Fibroblast of mammary gland (primary cell): Measurements from ENCODE around the gene TFEB.

Experiments
- DNase-seq: peaks from one replicate; pipeline ENCODE4 v3.0.0-alpha.2; 2010; ENCODE audit warnings: low read depth
- H3K4me3 ChIP-seq: 2 replicates; pipeline ENCODE4 v1.5.1; 2011; ENCODE audit warnings: low read depth, mild to moderate bottlenecking, low read length, moderate library complexity; ENCODE audit not compliant: control insufficient read depth
- TF ChIP-seq, protein P1 (sequence below): conservative IDR thresholded peaks from 2 replicates; pipeline ENCODE4 v1.5.1; 2011; ENCODE audit warnings: low read depth, low read length, inconsistent platforms; ENCODE audit not compliant: control insufficient read depth, insufficient read depth

TFEB gene

DNA sequence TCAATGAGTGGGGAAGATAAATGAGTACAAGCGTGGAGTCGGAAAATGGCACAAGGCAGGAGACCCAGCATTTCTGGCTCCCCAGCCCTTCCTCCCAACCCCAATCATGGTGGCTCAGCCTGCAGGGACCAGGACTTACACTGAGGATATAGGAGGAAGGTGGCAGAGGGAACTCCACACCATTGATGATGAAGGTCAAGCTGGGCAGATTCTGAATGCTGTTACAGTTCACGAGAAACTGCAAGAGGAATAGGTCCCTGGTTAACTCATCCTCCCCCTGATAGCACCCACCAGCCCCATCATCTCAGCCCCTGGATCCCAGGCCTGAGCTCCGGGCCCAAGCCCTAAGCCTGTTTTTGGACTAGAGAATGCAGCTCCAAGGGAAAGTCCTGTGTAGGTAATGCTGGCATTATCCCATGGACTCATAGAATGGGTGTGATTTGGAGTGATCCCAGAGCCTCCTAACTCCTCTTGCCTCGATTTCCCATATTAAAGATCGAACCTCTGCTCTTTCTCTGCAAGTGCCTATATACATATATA lies 2.3 kb upstream of the TFEB start:
- DNase-seq, result no peak
- TF ChIP-seq, protein P1, sequence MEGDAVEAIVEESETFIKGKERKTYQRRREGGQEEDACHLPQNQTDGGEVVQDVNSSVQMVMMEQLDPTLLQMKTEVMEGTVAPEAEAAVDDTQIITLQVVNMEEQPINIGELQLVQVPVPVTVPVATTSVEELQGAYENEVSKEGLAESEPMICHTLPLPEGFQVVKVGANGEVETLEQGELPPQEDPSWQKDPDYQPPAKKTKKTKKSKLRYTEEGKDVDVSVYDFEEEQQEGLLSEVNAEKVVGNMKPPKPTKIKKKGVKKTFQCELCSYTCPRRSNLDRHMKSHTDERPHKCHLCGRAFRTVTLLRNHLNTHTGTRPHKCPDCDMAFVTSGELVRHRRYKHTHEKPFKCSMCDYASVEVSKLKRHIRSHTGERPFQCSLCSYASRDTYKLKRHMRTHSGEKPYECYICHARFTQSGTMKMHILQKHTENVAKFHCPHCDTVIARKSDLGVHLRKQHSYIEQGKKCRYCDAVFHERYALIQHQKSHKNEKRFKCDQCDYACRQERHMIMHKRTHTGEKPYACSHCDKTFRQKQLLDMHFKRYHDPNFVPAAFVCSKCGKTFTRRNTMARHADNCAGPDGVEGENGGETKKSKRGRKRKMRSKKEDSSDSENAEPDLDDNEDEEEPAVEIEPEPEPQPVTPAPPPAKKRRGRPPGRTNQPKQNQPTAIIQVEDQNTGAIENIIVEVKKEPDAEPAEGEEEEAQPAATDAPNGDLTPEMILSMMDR, result no peak

DNA sequence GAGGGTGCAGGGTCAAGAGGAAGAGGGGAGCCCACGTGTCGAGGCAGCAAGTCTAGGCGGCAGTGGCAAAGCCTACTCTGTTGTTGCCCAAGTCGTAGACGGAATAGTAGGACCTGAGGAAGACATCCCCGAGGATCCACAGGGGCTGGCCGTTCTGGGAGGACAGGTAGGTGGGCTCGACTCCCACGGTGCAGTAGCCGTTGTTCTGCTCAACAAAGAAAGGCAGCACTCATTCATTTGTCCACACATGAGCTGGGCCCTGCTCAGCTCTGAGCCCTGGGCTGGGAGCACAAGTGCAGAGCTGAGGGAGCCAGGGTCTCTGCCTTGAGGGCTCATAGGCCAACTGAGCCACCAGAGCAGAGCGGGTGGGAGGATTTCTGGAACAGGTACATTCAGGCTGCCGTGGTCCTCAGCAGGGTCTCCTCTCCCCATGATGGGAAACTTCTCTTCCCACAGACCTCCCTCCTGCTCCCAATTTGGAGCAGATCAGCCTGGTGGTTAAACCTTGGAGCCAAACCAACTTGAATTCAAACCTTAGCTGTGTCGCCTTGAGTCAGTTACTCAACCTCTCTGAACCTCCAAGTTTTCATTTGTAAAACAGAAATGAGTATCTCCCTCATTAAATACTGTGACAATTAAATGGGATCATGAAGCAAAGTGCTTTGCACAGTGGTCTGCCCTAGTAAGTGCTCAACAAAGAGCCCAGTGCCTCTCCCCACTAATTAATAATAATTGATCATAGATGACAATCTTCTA lies 1.6 kb upstream of the TFEB start:
- TF ChIP-seq, protein P1, result no peak
- DNase-seq, result no peak
- no peak overlapping the region for H3K4me3 ChIP-seq

More for the DNA sequence above, 2.3 kb upstream of the TFEB start:
- no peak overlapping the region for H3K4me3 ChIP-seq

DNA sequence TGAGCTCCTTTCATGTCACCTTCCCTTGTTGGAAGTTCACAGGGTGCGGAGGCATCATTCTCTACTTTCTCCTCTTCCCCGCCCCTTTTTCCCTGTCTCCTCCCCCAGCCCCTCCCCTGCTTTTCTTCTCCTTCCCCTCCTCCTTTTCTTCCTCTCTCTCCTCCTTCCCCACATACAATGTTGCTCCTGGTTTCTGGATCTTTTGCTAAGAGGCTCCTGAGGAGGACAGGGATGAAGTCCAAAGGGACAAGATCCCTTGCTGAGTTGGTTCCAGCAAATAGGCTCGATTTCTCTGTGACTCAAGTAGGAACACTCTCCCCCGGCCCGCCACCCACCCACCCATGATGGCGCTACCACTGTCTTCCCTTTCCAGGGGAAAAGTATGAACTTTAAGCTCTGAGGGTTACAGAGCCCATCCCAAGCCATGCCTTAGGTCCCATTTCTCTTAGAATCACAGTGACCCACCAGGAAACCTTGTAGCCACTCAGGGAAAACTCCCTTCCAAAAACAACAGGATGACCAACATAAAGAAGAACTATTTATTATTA lies 852 bp upstream of the TFEB start:
- no peak overlapping the region for H3K4me3 ChIP-seq
- no peak for DNase-seq
- TF ChIP-seq, protein P1, result no peak

DNA sequence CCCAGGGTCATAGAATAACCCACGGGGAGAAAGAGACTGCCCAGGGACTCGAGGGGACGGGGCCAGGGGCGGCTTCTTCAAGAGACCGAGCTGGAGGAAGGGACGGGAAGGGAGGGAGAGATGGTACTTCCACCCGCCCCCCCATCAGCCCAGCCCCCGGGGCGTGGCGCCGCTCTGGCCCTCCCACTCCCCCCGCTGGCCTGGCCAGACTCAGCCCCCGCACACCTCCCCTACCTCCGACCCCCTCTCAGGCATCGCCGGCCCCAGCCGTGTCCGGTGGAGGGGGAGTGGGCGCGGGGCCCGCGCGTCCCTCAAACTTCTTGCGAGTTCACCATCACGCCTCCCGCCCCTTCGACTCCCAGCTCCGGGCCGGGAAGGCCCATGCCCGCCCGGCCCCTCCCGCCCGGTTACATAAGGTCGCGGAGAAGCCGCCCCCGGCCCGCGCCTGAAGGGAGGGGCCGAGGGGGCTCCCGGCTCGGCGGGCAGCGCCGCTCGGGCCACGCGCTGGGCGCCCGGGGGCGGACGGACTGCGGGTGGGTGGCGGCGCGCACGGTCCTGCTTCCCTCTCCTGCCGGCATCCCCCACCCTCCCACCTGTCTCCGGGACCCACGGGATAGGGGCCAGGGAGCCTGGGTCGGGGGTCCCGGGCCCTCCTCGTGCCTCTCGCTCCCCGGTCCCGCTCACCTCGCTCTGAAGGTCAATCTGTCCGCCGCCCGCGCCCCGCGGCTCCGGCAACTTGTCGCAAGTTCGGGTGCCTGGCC lies 562 bp downstream of the TFEB start:
- H3K4me3 ChIP-seq, result peak overlapping the region; percentile 62
- TF ChIP-seq, protein P1, result no peak

DNA sequence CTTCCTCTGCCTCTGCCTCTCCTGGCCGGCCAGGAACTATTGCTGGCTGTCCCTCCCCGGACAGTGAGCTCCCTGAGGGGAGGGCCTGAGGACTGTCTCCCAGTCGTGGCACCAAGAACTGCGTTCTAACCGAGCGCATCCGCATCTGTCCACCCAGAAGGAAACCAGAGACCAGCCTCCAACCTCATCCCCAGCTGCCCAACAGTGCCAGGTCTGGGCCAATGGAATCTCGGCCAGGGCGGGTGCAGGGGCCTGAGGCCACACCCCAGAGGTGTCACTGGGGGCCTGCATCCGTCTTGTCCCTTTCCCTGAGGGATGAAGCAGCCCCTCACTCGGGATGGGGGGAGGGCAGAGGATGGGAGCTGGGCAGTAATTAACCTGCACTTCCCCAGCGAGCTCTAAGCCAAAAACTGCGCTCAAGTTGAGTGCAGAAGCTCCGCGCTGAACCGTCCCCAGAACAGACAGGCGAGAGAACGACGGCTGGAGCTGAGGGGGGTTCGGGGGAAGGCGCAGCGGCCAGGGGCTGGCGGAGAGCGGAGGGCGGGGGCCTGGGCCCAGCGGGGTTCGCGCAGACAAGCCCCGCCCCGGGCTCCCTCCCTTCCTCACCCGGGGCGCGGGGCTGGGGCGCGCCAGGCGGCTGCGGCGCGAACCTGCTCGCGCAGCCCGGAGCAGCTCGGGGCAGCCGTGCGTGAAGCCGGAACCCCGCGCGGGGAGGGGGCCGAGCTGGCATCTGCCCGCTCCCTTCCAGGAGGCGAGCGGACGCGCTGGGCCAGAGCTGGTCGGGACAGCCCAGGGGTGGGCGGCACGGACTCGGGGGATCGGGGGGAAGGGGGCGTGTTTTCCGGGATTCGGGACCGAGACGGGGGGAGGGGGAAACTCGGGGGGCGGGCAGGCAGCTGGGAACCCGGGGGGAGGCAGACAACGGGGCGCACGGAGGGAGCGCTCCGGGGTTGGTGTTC lies 1.4 kb downstream of the TFEB start:
- peak overlapping the region; percentile 62 for H3K4me3 ChIP-seq
- TF ChIP-seq, protein P1, result no peak
- peak; percentile 57 for DNase-seq

More for the DNA sequence above, 562 bp downstream of the TFEB start:
- peak; percentile 64 for DNase-seq

DNA sequence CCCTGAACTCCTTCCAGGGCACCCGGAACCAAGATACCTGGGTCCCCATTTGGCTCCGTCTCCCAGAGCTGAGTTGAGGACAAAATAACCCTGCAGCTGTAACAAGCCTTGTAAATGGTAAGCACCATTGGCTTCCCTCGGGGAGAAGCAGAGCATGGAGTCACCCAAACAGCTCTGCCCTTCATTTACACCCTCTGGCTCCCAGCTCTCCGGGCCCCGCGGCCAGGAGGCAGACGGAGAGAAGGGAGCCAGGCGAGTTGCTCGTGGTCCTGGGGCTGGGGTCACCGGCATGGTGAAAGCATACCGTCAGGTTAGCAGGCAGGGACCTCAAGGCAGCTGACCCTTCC lies 2.1 kb downstream of the TFEB start:
- peak overlapping the region; percentile 62 for H3K4me3 ChIP-seq
- TF ChIP-seq, protein P1, result no peak
- no peak for DNase-seq
